Non-pigmented ciliary epithelial cell (primary cell): ENCODE results near the gene SPAG4.

Experiments
- DNase-seq: peaks from one replicate; pipeline ENCODE4 v3.0.0-alpha.2; 2010; ENCODE audit warnings: low read depth

The SPAG4 gene

DNA sequence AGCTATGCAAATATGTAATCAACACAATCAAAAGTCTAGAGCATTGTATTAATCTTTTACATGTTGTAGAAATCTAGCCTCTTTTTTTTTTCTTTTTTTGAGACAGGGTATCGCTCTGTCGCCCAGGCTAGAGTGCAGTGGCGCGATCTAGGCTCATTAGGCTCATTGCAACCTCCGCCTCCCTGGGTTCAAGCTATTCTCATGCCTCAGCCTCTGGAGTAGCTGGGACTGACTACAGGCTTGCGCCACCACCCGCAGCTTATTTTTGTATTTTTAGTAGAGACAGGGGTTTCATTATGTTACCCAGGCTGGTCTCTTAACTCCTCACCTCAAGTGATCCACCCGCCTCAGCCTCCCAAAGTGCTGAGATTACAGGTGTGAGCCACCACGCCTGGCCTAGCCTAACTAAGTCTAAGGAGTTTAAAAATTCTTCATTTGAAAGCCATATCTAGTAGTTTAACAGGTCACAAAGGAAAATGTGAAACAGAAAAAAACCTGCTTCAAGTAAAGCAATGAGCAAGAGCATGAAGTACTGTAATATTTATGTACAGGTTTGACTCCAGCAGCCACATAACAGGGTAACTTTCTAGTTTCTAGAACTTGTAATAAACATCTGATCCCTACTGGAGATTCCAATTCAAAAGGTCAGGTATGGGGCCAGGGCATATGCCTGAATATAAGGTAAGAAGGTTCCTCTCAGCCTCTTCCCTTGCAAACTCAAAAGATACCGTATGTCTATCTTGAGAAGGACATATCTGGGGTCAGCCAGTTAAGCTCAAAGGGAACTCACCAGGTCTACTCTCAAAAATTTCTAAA is 44.7 kb downstream of the SPAG4 start:
- no peak for DNase-seq

DNA sequence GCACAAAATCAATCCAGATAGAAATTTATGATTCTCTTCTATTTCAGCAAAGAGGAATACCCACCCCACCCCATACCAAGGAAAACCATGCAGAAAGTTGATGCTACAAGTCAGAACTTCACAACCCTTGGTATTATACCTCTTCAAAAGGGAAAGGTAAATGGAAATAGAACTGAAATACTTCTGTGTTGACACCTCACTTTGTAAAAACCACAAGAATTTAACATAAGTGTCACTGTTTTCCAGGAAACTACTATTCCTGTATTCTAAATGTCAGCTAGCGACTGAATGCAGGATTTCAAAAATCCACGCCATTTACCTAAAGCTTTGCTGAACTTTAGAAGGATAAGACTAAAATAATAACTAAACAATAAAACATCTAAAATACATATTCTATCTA is 45.4 kb downstream of the SPAG4 start:
- DNase-seq = no peak

DNA sequence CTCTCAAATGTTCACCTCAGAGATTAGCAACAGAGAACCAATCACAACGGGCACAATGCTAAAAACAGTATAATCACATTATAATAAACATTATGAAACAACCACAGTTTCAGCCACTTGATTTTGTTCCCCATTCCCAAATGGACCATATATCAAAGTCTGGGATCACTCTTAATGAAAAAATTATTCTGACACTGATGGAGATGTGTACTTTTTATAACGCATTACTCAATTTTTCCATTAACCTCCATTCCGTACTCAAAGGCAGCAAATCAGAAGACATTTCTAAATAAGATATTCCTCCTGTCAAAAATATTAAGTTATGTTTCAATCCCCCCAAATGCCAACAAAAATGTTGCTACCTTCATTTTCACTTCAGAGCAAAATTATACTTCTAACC is 46.3 kb downstream of the SPAG4 start:
- no peak for DNase-seq

DNA sequence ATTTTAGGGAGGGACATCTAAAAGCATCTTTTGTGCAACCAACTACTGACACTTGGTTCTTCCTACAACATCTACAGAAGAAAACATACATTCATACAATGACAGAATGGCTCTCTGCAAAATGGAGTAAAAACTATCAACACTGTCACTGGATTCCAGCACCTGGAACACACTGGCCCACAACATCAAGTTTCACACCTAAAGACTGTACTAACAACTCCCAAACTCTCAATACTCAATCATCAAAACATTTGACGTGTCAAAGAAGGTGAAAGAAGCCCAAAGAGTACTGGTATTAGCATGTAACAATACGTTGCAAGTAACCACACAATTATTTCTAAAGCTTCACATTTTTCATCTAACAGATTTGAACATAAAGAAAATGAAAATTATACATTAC is 46.9 kb downstream of the SPAG4 start:
- no peak for DNase-seq

DNA sequence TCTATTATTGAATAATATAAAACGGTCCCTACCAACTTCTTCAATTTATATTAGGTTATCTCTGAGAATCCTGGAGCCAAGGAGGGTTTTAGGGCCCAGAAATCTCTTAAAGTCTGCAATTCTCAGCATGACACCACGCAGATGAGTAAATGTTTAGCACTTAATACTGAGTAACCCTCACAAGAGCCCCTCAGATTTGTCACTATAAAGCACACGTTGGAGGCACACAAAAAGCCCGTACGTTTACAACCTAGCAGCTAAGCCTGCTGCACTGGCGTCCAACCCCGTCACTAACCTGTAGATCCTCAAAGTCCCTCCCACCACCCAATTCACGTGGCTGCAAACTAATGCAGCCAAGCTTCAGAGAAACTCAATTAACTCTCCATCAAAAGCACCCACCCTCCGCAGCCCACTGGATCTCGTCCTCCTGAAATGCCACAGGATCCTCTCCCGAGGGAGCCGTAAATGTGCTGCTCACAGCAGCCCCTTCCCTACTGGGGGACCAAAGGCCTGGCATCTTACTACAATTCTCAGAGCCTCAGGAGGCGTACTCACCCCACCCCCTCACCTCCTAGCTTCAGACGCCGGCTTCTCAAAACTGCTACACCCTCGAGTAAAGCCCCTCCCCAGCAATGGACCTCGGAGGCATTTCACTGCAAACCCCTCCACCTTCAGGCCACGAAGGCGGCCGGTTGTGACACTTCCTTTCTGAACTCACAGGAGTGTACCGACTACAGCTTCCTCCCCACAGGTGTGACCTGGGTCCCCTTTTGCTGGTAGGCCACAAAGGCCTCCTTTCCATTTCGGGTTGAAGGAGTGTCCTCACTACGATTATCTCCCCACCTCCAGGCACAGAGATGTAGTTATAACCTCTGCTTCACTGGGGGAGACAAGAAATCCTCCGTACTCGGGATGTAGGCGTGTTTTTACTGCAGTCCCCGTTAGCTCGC is 48.2 kb downstream of the SPAG4 start:
- no peak for DNase-seq

DNA sequence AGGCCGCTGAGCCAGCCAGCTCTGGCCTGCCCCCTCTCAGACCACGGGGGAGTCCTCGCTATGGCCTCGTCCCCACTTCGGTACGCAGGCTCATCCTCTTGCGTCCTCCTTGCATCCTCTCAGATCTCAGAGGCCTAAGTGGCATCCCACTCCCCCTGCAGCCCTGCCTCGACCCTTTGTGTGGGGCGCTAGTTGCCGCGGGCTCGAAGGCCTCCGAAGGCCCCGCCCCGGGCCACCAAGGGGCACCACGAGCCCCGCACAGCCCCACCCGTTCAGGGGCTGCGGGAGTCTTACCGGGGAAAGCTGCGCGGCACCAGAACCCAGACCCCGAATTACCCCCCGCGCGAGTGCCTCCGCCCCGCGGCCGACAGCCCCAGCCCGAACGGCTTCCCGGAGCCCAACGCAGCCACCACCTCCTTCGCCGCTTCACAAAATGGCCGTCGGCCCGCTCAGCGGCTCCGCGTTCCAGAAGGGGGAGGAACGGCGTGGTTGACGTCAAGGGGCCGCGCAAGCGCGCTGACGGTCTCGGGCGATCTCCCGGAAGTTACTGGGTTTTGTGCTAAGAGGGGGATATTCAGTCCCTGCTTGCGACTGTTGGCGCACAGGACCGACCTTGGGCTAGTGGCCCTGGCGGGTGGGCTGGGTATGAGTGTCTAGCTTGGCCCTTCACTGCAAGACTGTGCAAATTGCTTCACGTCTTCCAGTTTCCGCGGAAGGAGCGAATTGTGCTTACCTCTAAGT is 49.0 kb downstream of the SPAG4 start, which contains the start of the genes CPNE1 and RBM12:
Gene CPNE1, minus strand, starts transcription at position 435 of the 741 bp plus-strand sequence. CDS start 31,977 bp downstream, outside the sequence.
Gene RBM12, minus strand, starts transcription at position 435 of the 741 bp plus-strand sequence. CDS start 9,578 bp downstream, outside the sequence.
- DNase-seq = peak; percentile 60

DNA sequence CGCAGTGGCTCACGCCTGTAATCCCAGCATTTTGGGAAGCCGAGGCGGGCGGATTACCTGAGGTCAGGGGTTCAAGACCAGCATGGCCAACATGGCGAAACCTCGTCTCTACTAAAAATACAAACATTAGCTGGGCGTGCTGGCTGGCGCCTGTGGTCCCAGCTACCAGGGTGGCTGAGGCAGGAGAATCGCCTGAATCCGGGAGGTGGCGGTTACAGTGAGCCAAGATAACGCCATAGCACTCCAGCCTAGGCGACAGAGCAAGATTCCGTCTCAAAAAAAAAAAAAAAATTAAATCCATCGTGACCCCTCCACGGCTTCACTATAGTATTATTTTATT is 50.3 kb downstream of the SPAG4 start:
- no peak for DNase-seq

DNA sequence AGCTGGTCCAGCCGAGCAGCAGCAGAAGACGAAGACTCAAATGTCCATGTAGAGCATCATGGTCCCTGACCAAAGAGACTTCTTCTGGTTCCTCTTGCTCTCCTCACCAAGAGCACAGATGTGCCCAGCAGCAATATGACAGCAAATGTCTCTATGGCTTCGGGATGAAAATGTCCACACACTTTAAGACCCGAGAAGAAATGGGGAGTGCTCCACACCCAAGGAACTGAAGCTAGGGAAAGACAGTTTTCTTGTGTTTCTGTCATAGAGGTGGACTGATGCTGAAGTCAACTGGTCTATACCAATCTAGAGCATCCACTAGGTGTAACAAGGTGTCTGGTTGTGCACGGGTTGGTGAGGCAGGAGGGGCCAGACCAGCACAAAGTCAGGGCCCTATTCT is 53.6 kb downstream of the SPAG4 start:
- DNase-seq = no peak

DNA sequence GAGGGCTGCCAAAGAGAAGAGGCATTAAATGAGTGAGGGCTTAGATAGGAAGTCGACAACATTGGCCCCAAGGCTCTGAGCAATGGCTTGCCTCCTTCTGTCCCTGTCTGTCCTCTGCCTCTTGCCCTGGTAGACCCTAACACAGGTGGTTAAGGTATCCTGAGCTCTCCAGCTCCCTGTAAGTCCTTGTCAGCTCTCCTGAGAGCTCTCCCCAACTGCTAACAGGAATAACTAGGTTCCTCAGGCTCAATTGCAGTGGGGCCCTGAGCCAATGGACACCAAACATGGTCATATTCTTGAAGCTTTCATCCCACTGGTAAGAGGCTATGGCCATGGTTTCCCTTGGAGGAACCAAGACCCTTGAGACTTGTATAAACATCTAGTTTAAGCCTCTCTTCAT is 54.1 kb downstream of the SPAG4 start:
- DNase-seq = no peak
